GM19099 (cell line): ENCODE results near the gene SPX.

Experiments used
- POLR2A ChIP-seq: IDR thresholded peaks from 3 replicates; pipeline ENCODE4 v1.6.1; 2011; ENCODE audit warnings: low read depth; ENCODE audit not compliant: insufficient read length; ENCODE audit errors: extremely low read depth

Gene SPX

GRCh38 chr12:21553329-21553675, 27.2 kb downstream of the SPX start:
- no peak for TF ChIP-seq POLR2A

GRCh38 chr12:21558100-21558679, 32.1 kb downstream of the SPX start:
- no peak for TF ChIP-seq POLR2A

GRCh38 chr12:21559855-21560569, 33.9 kb downstream of the SPX start:
- no peak for TF ChIP-seq POLR2A

- no peak for TF ChIP-seq POLR2A
Observed at GRCh38 chr12:21561158-21561557, 35.1 kb downstream of the SPX start.

- TF ChIP-seq POLR2A = no peak
Observed at GRCh38 chr12:21562859-21563258, 36.8 kb downstream of the SPX start.

- no peak for TF ChIP-seq POLR2A
Observed at GRCh38 chr12:21566223-21566906, 40.3 kb downstream of the SPX start.

- TF ChIP-seq POLR2A = no peak
Observed at GRCh38 chr12:21566907-21567394, 40.9 kb downstream of the SPX start.

GRCh38 chr12:21568115-21568514, 42.0 kb downstream of the SPX start:
- no peak for TF ChIP-seq POLR2A

- no peak for TF ChIP-seq POLR2A
Observed at GRCh38 chr12:21571046-21571445, 45.0 kb downstream of the SPX start.

GRCh38 chr12:21573733-21574358, 47.8 kb downstream of the SPX start:
- no peak for TF ChIP-seq POLR2A

- TF ChIP-seq POLR2A = no peak
Observed at GRCh38 chr12:21576431-21576830, 50.3 kb downstream of the SPX start.

- TF ChIP-seq POLR2A = no peak
Observed at GRCh38 chr12:21577516-21577915, 51.4 kb downstream of the SPX start.

- no peak for TF ChIP-seq POLR2A
Observed at GRCh38 chr12:21580748-21581516, 54.8 kb downstream of the SPX start.
